Fibroblast of peridontal ligament (primary cell): ENCODE data around the gene A1BG.

Source experiments
- DNase-seq: peaks from one replicate; pipeline ENCODE4 v3.0.0-alpha.2; 2010; ENCODE audit errors: extremely low read depth

Gene A1BG

GRCh38 chr19:58352760-58353671 is at the start of gene A1BG:
Gene A1BG, minus strand, starts transcription at chr19:58353492. Its CDS starts 55 bp downstream, at chr19:58353437.
- no peak for DNase-seq

GRCh38 chr19:58401840-58402421 is 48.6 kb upstream of the A1BG start:
- no peak for DNase-seq

GRCh38 chr19:58400916-58401839 is 47.9 kb upstream of the A1BG start:
- DNase-seq: peak; percentile 99

- peak; percentile 16 for DNase-seq
These were observed 47.1 kb upstream of the A1BG start for GRCh38 chr19:58400316-58400915.

GRCh38 chr19:58399903-58400302 is 46.6 kb upstream of the A1BG start:
- DNase-seq: no peak

- DNase-seq: no peak
These were observed 45.3 kb upstream of the A1BG start for GRCh38 chr19:58398545-58398944.

- DNase-seq: no peak
These were observed 44.8 kb upstream of the A1BG start for GRCh38 chr19:58398087-58398486.

- DNase-seq: no peak
These were observed 44.3 kb upstream of the A1BG start for GRCh38 chr19:58397533-58398037.

GRCh38 chr19:58396691-58397532 is 43.6 kb upstream of the A1BG start:
- DNase-seq: no peak

- no peak for DNase-seq
These were observed 42.8 kb upstream of the A1BG start for GRCh38 chr19:58395979-58396627.

GRCh38 chr19:58395220-58395978 is 42.1 kb upstream of the A1BG start, which contains the start of gene RNF225:
Gene RNF225, plus strand, starts transcription at chr19:58395656. Its CDS starts 434 bp downstream, at chr19:58396090.
- no peak for DNase-seq

- DNase-seq: no peak
These were observed 41.5 kb upstream of the A1BG start for GRCh38 chr19:58394821-58395219.

- DNase-seq: no peak
These were observed 40.4 kb upstream of the A1BG start for GRCh38 chr19:58393725-58394033.

- no peak for DNase-seq
These were observed 39.8 kb upstream of the A1BG start for GRCh38 chr19:58392945-58393724.

GRCh38 chr19:58388175-58388526 is 34.9 kb upstream of the A1BG start:
- no peak for DNase-seq

- DNase-seq: no peak
These were observed 34.3 kb upstream of the A1BG start for GRCh38 chr19:58387338-58388174.

GRCh38 chr19:58386576-58387337 is 33.5 kb upstream of the A1BG start, which contains the start of gene RPS5:
Gene RPS5, plus strand, starts transcription at chr19:58387269. Its CDS starts 869 bp downstream, at chr19:58388138.
- peak; percentile 99 for DNase-seq
